Stomach (tissue), 9 donors: ENCODE measurements around the gene SMYD4. TPM values are rescaled to one million over a fixed set of nuclear protein-coding genes. Genes with fewer than 3 reads are reported as not detected.

ENCODE experiments used
- DNase-seq, 2 donors: peaks; one replicate each; pipeline versions ENCODE4 v3.0.0 to v3.0.0-alpha.2; 2013 to 2019
- H3K27ac ChIP-seq, 5 donors: fragments of 200-600 bp in 4 of 5; sonication (generic) in 4 of 5; one replicate each; pipeline ENCODE4 v1.5.1; 2013 to 2019; ENCODE audit warnings: mild to moderate bottlenecking in 1 of 5, moderate library complexity in 1 of 5
- H3K27me3 ChIP-seq, 3 donors: fragments of 200-600 bp; sonication (generic); one replicate each; pipeline ENCODE4 v1.5.1; 2017 to 2019; ENCODE audit warnings: mixed run types in 1 of 3
- H3K36me3 ChIP-seq, 4 donors: fragments of 200-600 bp; sonication (generic); 1 replicate in 3 of 4; 2 replicates in 1 of 4; pipeline ENCODE4 v1.5.1; 2016 to 2019
- H3K4me1 ChIP-seq, 4 donors: fragments of 200-600 bp; sonication (generic); one replicate each; pipeline ENCODE4 v1.5.1; 2016 to 2019
- H3K4me3 ChIP-seq, 4 donors: fragments of 200-600 bp; sonication (generic) in 3 of 4; one replicate each; pipeline ENCODE4 v1.5.1; 2016 to 2019; ENCODE audit warnings: mild to moderate bottlenecking in 1 of 4
- H3K9me3 ChIP-seq, 4 donors: fragments of 200-600 bp; sonication (generic); one replicate each; pipeline ENCODE4 v1.5.1; 2016 to 2019
- EP300 ChIP-seq: sonication (generic); formaldehyde crosslinking; IDR thresholded peaks from one replicate; pipeline ENCODE4 v1.6.1; 2017; ENCODE audit warnings: antibody characterized with exemption
- POLR2A ChIP-seq, 4 donors: fragments of 450-650 bp; IDR thresholded peaks; one replicate each; pipeline ENCODE4 v1.6.1; 2016; ENCODE audit warnings: antibody characterized with exemption in 4 of 4, control low read depth in 2 of 4, mild to moderate bottlenecking in 1 of 4, moderate library complexity in 1 of 4
- POLR2AphosphoS5 ChIP-seq, 3 donors: sonication (generic); formaldehyde crosslinking; IDR thresholded peaks; one replicate each; pipeline ENCODE4 v1.6.1; 2016; ENCODE audit warnings: antibody characterized with exemption in 3 of 3
- WGBS, 5 donors: extraction: QIAGEN DNeasy Blood & Tissue Kit in 3 of 5; methylation state at CpG; one replicate each; pipeline versions ENCODE4 v1.1.5 to v1.1.7; 2013 to 2018; 5-methylcytosine and 5-hydroxymethylcytosine counted together
- intact Hi-C: fragments of 100-400 bp; cut with DNase I; formaldehyde crosslinking; loops from one replicate; pipeline ENCODE4 v1.15.1; 2023; ENCODE audit warnings: low total_unique reads
- polyA plus RNA-seq, 3 donors: library from polyadenylated mRNA; stranded (reverse); fragments of 200-250 nt; gene quantifications; one replicate each; pipeline ENCODE4 v1.2.3, GENCODE V29; 2013
- total RNA-seq, 5 donors: library from RNA; depleted of rRNA; stranded (reverse); fragments of >200 nt; gene quantifications; one replicate each; pipeline versions ENCODE4 v1.1.0 to v1.2.3, GENCODE V29; 2014 to 2016
- TF ChIP-seq, protein P1 (sequence below), 7 experiments: fragments of 450-650 bp in 4 of 7; fragments of 200-600 bp in 3 of 7; sonication (generic) in 3 of 7; IDR thresholded peaks; one replicate each; pipeline ENCODE4 v1.5.1; 2016 to 2019; ENCODE audit warnings: antibody characterized with exemption in 7 of 7, control low read depth in 2 of 7, mild to moderate bottlenecking in 1 of 7
- donor health status: healthy with polysubstance abuse.
- donor health status: Bipolar disorder and iron deficiency.
- donor health status: healthy.

Gene SMYD4
- total and polyA plus RNA-seq, 8 donors: 2.7 to 21.0 (median 6.0) TPM

DNA sequence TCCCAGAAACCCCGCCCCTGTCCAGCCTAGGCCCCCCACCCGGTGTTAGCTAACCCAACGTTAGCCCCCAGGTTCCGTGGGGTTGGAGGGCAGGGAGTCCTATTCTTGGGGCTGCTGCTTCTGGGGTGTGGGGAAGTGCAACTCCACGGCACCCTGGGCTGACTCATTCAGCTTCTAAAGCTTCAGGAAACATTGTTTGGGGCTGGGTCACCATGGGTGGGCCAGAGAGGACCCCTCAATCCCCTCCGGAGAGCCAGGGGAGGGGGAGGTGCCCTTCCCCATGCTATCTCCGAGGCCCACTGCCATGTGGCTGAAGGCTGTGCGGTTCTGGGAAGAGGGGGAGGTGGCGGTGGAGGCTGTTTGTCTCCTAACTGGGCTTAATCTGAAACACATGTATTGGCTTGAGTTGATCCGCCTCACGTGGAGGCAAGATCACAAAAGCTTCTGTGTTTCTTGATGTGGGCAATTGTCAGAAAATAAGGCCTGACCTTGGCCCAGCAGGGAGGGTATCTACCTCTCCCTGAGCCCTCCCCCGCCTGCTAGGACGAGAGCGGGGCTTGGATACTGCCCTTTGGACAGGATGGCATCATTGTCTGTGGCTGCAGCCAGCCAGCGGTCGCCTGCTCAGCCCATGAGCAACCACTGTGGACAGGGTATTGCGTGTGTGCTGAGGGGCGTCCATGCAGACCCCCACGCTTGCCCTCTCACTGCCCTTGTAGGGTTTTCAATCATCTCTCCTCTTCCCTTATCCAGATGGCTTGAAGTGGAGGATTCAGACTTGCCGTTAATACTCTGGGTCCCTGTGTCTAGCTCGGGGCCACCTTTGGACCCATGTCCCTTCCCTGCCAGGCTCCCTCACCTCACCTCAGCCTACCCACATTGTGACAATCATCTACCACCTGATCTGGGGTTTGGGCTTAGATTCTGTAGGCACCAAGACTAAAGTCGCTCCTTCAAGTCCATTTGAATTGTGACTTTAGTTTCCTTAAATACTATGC lies 66.5 kb downstream of the SMYD4 start:
- H3K27ac ChIP-seq: peak overlapping the region; percentile 55 to 88 (median 79)
- peak overlapping the region; percentile 38 to 48 (median 42) for H3K4me3 ChIP-seq
- no peaks in the 10 kb centered on the region for H3K27me3 ChIP-seq
- TF ChIP-seq EP300: no peak
- TF ChIP-seq, protein P1, sequence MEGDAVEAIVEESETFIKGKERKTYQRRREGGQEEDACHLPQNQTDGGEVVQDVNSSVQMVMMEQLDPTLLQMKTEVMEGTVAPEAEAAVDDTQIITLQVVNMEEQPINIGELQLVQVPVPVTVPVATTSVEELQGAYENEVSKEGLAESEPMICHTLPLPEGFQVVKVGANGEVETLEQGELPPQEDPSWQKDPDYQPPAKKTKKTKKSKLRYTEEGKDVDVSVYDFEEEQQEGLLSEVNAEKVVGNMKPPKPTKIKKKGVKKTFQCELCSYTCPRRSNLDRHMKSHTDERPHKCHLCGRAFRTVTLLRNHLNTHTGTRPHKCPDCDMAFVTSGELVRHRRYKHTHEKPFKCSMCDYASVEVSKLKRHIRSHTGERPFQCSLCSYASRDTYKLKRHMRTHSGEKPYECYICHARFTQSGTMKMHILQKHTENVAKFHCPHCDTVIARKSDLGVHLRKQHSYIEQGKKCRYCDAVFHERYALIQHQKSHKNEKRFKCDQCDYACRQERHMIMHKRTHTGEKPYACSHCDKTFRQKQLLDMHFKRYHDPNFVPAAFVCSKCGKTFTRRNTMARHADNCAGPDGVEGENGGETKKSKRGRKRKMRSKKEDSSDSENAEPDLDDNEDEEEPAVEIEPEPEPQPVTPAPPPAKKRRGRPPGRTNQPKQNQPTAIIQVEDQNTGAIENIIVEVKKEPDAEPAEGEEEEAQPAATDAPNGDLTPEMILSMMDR (IDR thresholded peaks at IDR 0.05): no peak
- no peak for TF ChIP-seq POLR2AphosphoS5 (IDR thresholded peaks at IDR 0.05)
- no peak for TF ChIP-seq POLR2A (IDR thresholded peaks at IDR 0.05)
- intact Hi-C loops: no loop called here
- DNase-seq: peak in 1 of 2 donors; percentile 81
- 47 to 72% (median 54%) methylated on average over 15 to 22 of the region's 22 CpGs for WGBS, 5 donors
- peaks cover 19 to 34% (median 22%) of the 10 kb centered on the region in 4 donors for H3K4me1 ChIP-seq
- H3K9me3 ChIP-seq: no peaks in the 10 kb centered on the region
- no peaks in the 10 kb centered on the region for H3K36me3 ChIP-seq

DNA sequence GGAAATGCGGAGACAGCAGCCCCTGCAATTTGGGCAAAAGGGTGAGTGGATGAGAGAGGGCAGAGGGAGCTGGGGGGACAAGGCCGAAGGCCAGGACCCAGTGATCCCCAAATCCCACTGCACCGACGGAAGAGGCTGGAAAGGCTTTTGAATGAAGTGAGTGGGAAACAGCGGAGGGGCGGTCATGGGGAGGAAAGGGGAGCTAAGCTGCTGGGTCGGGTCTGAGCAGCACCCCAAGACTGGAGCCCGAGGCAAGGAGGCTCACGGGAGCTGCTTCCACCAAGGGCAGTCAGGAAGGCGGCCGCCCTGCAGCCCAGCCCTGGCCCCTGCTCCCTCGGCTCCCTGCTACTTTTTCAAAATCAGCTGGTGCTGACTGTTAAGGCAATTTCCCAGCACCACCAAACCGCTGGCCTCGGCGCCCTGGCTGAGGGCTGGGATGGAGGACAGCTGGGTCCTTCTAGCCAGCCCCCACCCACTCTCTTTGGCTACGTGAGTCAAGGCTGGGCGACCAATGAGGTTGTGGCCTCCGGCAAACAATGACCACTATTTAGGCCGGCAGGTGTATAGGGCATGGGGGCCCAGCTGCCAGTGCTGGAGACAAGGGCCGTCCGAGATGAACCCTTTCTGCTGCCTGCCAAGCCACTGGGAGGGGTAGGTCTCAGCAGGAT lies 67.3 kb downstream of the SMYD4 start:
- no peak for TF ChIP-seq EP300
- TF ChIP-seq POLR2AphosphoS5 (IDR thresholded peaks at IDR 0.05): no peak
- TF ChIP-seq, protein P1 (IDR thresholded peaks at IDR 0.05): no peak
- TF ChIP-seq POLR2A (IDR thresholded peaks at IDR 0.05): no peak
- peak overlapping the region; percentile 55 to 88 (median 79) for H3K27ac ChIP-seq
- peaks cover 19 to 34% (median 22%) of the 10 kb centered on the region in 4 donors for H3K4me1 ChIP-seq
- no peaks in the 10 kb centered on the region for H3K27me3 ChIP-seq
- DNase-seq: peak in 1 of 2 donors; percentile 54
- peak overlapping the region; percentile 38 to 48 (median 42) for H3K4me3 ChIP-seq
- intact Hi-C loops: no loop called here
- 51 to 74% (median 60%) methylated on average over 16 to 21 of the region's 21 CpGs for WGBS, 5 donors
- H3K9me3 ChIP-seq: no peaks in the 10 kb centered on the region
- H3K36me3 ChIP-seq: no peaks in the 10 kb centered on the region

DNA sequence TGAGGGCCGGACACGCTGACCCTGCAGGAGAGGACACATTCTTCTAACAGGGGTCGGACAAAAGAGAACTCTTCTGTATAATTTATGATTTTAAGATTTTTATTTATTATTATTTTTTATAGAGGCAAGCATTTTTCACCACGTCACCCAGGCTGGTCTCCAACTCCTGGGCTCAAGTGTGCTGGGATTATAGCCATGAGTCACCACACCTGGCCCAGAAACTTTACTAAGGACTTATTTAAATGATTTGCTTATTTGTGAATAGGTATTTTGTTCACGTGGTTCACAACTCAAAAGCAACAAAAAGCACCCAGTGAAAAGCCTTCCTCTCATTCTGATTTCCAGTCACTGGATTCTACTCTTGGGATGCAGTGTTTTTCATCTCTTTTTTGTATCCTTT lies 70.2 kb downstream of the SMYD4 start:
- peaks cover 17 to 25% (median 19%) of the 10 kb centered on the region in 4 donors for H3K4me1 ChIP-seq
- intact Hi-C loops: no loop called here
- no peaks in the 10 kb centered on the region for H3K9me3 ChIP-seq
- H3K27me3 ChIP-seq: no peaks in the 10 kb centered on the region
- 78 to 86% (median 84%) methylated on average over 5 of the region's 5 CpGs for WGBS, 5 donors
- DNase-seq: no peak
- H3K4me3 ChIP-seq: no peak overlapping the region
- H3K36me3 ChIP-seq: no peaks in the 10 kb centered on the region
- H3K27ac ChIP-seq: no peak overlapping the region
- TF ChIP-seq POLR2AphosphoS5 (IDR thresholded peaks at IDR 0.05) (no peak), EP300 (no peak), POLR2A (IDR thresholded peaks at IDR 0.05) (no peak)
- TF ChIP-seq, protein P1 (IDR thresholded peaks at IDR 0.05): no peak

DNA sequence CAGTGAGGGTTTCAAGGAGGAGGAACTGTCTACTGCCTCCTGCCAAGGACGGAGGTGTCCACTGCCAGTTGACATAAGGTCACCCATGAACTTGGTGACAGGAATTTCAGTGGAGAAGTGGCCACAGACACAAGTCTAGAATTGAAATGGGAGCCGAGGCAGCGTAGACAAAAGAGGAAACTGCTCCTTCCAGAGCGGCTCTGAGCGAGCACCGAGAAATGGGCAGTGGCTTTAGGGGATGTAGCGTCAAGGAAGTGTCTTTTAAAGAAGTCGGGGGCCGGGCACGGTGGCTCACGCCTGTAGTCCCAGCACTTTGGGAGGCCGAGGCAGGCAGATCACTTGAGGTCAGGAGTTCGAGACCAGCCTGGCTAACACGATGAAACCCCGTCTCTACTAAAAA lies 70.9 kb downstream of the SMYD4 start:
- Histone ChIP-seq H3K4me3 (no peak overlapping the region), H3K27me3 (no peaks in the 10 kb centered on the region), H3K9me3 (no peaks in the 10 kb centered on the region), H3K27ac (no peak overlapping the region), H3K4me1 (peaks cover 10 to 18% (median 11%) of the 10 kb centered on the region in 4 donors), H3K36me3 (no peaks in the 10 kb centered on the region)
- no peak for DNase-seq
- WGBS, 5 donors: 77 to 85% (median 81%) methylated on average over 15 of the region's 15 CpGs
- TF ChIP-seq EP300: no peak
- TF ChIP-seq, protein P1 (IDR thresholded peaks at IDR 0.05): no peak
- no peak for TF ChIP-seq POLR2AphosphoS5 (IDR thresholded peaks at IDR 0.05)
- TF ChIP-seq POLR2A (IDR thresholded peaks at IDR 0.05): no peak
- intact Hi-C loops: no loop called here
